GM10266 (cell line): ENCODE results near the gene SH3BGRL3.

ENCODE experiments used
- DNase-seq: peaks from one replicate; pipeline ENCODE4 v3.0.0; 2012; ENCODE audit errors: extremely low spot score
- TF ChIP-seq, protein P1 (sequence below): IDR thresholded peaks from 2 replicates; pipeline ENCODE4 v1.5.1; 2012; ENCODE audit warnings: mild to moderate bottlenecking, low read depth; ENCODE audit not compliant: control insufficient read depth, insufficient read depth; ENCODE audit errors: missing control alignments

SH3BGRL3 gene

DNA sequence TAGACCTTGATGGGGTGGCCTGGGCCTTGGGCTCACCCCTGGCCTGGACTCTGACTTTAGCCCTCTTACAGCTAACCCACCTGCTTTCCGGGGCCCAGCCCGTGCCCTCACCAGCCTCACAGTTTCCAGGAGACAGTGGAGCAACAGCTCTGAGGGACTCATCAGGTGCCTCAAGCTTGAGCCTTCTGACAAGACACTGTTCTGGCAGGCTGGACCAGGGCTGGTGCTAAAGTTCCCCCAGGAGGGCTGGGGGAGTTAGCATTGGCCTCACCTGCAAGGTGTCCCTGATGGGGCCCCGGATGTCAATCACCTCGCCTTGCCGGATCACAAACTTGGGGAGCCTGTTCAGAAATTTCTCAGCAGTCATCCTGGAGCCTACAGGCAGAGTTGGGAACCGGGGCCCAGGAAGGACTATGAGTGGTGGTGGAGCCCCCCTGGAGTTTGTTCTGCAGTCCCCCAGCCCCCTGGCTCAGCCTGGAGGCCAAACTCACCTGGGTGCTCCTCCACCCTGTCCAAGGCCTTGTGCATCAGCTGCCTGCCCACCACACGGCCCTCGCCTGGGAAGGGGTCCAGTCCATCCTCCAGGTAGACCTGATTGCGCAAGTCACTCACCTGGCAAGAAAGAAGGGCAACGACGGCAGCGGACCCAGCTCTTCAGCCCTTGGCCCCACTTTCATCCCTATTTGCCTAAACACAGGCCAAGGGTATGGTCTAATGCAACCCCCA is 4.1 kb downstream of the SH3BGRL3 start:
- no peak for DNase-seq
- TF ChIP-seq, protein P1, sequence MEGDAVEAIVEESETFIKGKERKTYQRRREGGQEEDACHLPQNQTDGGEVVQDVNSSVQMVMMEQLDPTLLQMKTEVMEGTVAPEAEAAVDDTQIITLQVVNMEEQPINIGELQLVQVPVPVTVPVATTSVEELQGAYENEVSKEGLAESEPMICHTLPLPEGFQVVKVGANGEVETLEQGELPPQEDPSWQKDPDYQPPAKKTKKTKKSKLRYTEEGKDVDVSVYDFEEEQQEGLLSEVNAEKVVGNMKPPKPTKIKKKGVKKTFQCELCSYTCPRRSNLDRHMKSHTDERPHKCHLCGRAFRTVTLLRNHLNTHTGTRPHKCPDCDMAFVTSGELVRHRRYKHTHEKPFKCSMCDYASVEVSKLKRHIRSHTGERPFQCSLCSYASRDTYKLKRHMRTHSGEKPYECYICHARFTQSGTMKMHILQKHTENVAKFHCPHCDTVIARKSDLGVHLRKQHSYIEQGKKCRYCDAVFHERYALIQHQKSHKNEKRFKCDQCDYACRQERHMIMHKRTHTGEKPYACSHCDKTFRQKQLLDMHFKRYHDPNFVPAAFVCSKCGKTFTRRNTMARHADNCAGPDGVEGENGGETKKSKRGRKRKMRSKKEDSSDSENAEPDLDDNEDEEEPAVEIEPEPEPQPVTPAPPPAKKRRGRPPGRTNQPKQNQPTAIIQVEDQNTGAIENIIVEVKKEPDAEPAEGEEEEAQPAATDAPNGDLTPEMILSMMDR, result no peak

DNA sequence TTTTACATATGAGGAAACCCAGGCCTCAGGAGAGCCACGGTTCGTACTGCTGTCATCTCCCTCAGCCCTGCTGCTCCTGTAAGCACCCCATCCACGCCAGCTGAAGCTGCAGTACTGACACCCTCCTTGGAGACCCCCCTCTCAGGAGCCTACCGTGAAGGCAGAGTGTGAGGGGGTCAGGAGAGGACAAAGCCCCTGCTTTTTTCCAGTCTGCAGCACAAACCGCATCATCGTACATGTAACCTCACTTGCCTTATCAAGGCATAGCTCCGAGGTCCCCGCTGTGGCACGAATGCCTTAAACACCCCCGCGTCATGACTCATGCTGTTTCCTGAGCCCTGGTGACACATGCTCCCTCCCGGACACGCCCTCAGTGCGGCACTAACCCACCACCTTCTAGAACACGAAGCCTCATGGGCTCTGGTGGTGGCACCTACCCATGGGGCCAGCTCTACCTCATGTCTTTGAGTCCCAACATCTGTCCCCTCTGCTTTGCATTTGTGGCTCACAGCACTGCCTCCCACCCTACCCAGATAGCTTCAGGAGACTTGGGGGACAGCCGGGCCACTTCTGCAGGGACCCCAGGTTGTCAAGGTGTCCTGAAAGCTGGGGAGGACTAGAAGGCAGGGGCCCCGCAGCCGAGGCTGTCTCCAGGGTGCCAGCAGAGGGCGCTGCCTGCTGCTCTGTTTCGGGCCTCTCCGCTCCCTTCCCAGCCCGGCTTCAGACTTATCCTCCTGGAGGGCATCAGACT is 4.9 kb downstream of the SH3BGRL3 start:
- TF ChIP-seq, protein P1, result peak; percentile 88
- peak; percentile 77 for DNase-seq

DNA sequence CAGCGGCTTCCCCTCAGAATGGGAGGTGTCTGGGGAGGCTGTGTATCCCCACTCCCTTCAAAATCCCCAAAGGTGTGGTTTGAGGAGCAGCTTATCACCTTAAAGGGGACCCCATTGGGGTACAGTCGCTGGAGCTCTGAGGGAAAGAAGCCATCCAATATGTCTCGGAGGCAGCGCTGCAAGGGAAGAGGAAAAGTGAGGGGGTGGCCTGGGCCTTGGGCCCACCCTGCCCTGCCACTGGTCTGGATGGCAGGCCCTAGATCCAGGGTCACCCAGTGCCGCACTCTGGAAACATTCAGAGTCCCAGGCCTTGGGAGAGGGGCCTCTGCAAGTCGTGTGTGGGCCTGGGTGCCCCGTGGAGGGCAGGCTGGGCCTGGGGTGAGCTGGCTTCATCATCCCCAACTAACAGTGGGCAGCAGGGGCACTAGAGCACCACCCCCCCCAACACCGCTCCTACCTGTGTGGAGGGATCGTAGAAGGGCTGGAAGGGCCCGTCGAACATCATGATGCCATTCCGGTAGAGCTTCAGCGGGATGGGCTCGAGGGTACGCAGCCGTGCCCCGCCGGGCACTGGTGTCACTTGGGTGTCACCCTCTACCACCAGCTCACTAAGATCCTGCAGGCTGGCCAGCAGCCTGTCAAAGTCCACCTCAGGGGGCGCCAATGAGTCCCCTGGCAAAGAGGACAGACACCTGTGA is 5.6 kb downstream of the SH3BGRL3 start:
- DNase-seq, result peak; percentile 47
- TF ChIP-seq, protein P1, result peak; percentile 50

DNA sequence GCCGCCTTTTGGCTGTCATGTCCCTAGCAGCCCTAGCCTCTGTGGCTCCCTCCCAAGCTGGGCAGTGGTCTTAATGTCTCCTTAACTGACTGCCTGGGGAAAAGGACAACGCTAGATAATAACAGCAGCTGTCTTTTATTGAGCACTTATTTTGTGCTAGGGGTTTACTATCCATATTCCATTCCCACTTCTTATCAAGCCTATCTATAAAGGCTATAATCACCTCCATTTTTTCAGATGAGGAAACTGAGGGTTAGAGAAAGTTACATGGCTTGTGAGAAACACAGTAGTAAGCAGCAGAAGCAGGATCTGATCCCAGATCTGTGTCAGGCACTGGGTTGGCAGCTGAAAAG is 6.2 kb downstream of the SH3BGRL3 start:
- TF ChIP-seq, protein P1, result no peak
- no peak for DNase-seq

DNA sequence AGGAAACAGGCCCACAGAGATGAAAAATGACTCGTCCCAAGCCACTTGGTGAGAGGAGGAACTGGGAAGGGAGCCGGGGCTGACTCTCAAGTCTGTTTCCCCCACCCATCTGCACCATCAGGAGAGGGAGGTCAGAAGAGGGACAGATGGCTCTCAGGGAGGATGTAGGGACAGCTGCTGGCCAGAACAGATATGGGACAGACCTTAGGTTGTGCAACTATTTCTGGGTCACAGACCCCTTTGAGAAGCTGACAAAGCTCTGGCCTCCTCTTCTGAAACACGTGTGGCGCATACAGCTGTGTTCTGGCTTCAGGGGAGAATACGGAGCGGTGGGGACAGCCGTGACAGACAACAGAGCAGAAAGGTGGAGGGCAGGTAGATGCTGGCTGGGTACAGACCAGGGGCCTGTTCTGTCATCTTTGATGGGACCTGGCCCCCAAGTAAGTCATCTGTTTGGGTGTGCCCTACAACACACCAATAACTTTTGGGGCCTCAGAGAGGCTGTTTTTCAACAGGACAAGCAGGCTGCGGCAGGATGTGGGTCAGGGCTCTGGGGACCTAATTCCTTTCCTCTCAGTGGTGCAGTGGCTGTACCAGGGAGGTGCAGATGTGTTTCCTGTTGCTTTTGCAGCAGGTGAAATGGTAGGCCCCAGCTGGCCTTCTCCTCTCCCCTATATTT is 7.3 kb downstream of the SH3BGRL3 start:
- TF ChIP-seq, protein P1, result no peak
- DNase-seq, result peak; percentile 68

DNA sequence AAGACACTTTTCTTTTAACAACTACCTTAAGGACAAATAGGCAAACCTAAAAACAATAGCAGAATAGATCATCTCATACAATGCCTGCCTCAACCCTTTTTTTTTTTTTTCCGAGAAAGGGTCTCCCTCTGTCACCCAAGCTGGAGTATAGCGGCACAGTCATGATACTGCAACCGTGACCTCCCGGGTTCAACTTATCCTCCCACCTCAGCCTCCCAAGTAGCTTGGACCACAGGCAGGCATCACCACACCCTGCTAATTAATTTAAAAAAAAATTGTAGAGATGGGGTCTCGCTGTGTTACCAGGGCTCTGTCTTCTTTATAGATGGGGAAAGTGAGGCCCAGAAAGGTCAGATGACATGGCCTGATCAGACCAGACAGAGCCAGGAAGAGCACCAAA is 7.9 kb downstream of the SH3BGRL3 start:
- DNase-seq, result no peak
- TF ChIP-seq, protein P1, result no peak
